H9 (cell line): ENCODE measurements around the gene MPP2. TPM values are rescaled to one million over a fixed set of nuclear protein-coding genes. Genes with fewer than 3 reads are reported as not detected.

Source experiments
- DNase-seq: peaks from one replicate; pipeline ENCODE4 v3.0.0-alpha.2; 2017
- H2AFZ ChIP-seq: one replicate; pipeline ENCODE4 v1.6.1; 2013; ENCODE audit warnings: mild to moderate bottlenecking, low read length, control low read depth, moderate library complexity
- H2AK5ac ChIP-seq: 2 replicates; pipeline ENCODE4 v1.6.1; 2013; ENCODE audit warnings: low read length, control low read depth, mixed read lengths; ENCODE audit not compliant: insufficient read length
- H2BK120ac ChIP-seq: one replicate; pipeline ENCODE4 v1.6.1; 2013; ENCODE audit warnings: low read depth, mild to moderate bottlenecking, low read length, control low read depth, inconsistent platforms; ENCODE audit not compliant: poor library complexity, severe bottlenecking
- H2BK12ac ChIP-seq: 2 replicates; pipeline ENCODE4 v1.6.1; 2013; ENCODE audit warnings: low read length, control low read depth, mixed read lengths, low read depth; ENCODE audit not compliant: insufficient read length
- H2BK15ac ChIP-seq: 2 replicates; pipeline ENCODE4 v1.6.1; 2013; ENCODE audit warnings: low read depth, low read length, control low read depth
- H2BK20ac ChIP-seq: one replicate; pipeline ENCODE4 v1.6.1; 2013; ENCODE audit warnings: low read depth, mild to moderate bottlenecking, low read length, control low read depth, inconsistent platforms; ENCODE audit not compliant: poor library complexity, severe bottlenecking
- H2BK5ac ChIP-seq: 2 replicates; pipeline ENCODE4 v1.6.1; 2013; ENCODE audit warnings: low read length, control low read depth, mixed read lengths; ENCODE audit not compliant: insufficient read length
- H3K14ac ChIP-seq: 2 replicates; pipeline ENCODE4 v1.6.1; 2013; ENCODE audit warnings: low read length, control low read depth; ENCODE audit not compliant: insufficient read depth
- H3K18ac ChIP-seq: 2 replicates; pipeline ENCODE4 v1.6.1; 2013; ENCODE audit warnings: low read depth, mild to moderate bottlenecking, mixed read lengths, low read length, control low read depth; ENCODE audit not compliant: insufficient read length
- H3K23ac ChIP-seq: 2 replicates; pipeline ENCODE4 v1.6.1; 2013; ENCODE audit warnings: low read length, control low read depth, mixed read lengths, low read depth; ENCODE audit not compliant: insufficient read length
- H3K23me2 ChIP-seq: 2 replicates; pipeline ENCODE4 v1.6.1; 2013; ENCODE audit warnings: low read depth, mild to moderate bottlenecking, mixed read lengths, low read length, control low read depth; ENCODE audit not compliant: insufficient read length, poor library complexity, severe bottlenecking
- H3K27ac ChIP-seq: 2 replicates; pipeline ENCODE4 v1.5.1; 2013; ENCODE audit warnings: low read length, control low read depth, mixed read lengths, low read depth; ENCODE audit not compliant: insufficient read length
- H3K27me3 ChIP-seq: 2 replicates; pipeline ENCODE4 v1.6.1; 2013; ENCODE audit warnings: low read length, control low read depth, inconsistent platforms; ENCODE audit not compliant: insufficient read depth
- H3K4ac ChIP-seq: 2 replicates; pipeline ENCODE4 v1.6.1; 2013; ENCODE audit warnings: low read depth, mild to moderate bottlenecking, control low read depth, inconsistent platforms, low read length, moderate library complexity
- H3K4me1 ChIP-seq: 2 replicates; pipeline ENCODE4 v1.6.1; 2013; ENCODE audit warnings: low read length, control low read depth, inconsistent platforms; ENCODE audit not compliant: insufficient read depth
- H3K4me2 ChIP-seq: 2 replicates; pipeline ENCODE4 v1.6.1; 2013; ENCODE audit warnings: low read length, control low read depth, mixed read lengths; ENCODE audit not compliant: insufficient read length, insufficient read depth
- H3K56ac ChIP-seq: 2 replicates; pipeline ENCODE4 v1.6.1; 2013; ENCODE audit warnings: low read depth, mild to moderate bottlenecking, mixed read lengths, low read length, control low read depth; ENCODE audit not compliant: insufficient read length
- H3K79me1 ChIP-seq: 2 replicates; pipeline ENCODE4 v1.6.1; 2013; ENCODE audit warnings: low read depth, mild to moderate bottlenecking, moderate library complexity, low read length, control low read depth, inconsistent platforms; ENCODE audit not compliant: insufficient read depth, poor library complexity, severe bottlenecking
- H3K79me2 ChIP-seq: 2 replicates; pipeline ENCODE4 v1.6.1; 2013; ENCODE audit warnings: low read length, control low read depth, inconsistent platforms; ENCODE audit not compliant: insufficient read depth
- H3K9ac ChIP-seq: 2 replicates; pipeline ENCODE4 v1.6.1; 2013; ENCODE audit warnings: low read length, control low read depth, mixed read lengths; ENCODE audit not compliant: insufficient read length; ENCODE audit errors: extremely low read depth
- H3K9me3 ChIP-seq: one replicate; pipeline ENCODE4 v1.6.1; 2013; ENCODE audit warnings: low read depth, low read length, inconsistent platforms; ENCODE audit not compliant: control insufficient read depth
- H3T11ph ChIP-seq: one replicate; pipeline ENCODE4 v1.6.1; 2013; ENCODE audit warnings: mild to moderate bottlenecking, low read length, control low read depth, inconsistent platforms
- H4K20me1 ChIP-seq: one replicate; pipeline ENCODE4 v1.6.1; 2013; ENCODE audit not compliant: control insufficient read depth, insufficient read length, insufficient read depth
- H4K5ac ChIP-seq: 2 replicates; pipeline ENCODE4 v1.6.1; 2013; ENCODE audit warnings: low read depth, mild to moderate bottlenecking, mixed read lengths, low read length, control low read depth; ENCODE audit not compliant: insufficient read length
- H4K8ac ChIP-seq: replicated peaks from 2 replicates; pipeline ENCODE4 v1.6.1; 2013; ENCODE audit warnings: low read length, control low read depth, mixed read lengths, low read depth; ENCODE audit not compliant: insufficient read length
- H4K91ac ChIP-seq: 2 replicates; pipeline ENCODE4 v1.6.1; 2013; ENCODE audit warnings: low read depth, mild to moderate bottlenecking, moderate library complexity, mixed read lengths, low read length, control low read depth; ENCODE audit not compliant: insufficient read length
- H3K27ac Mint-ChIP-seq, 3 experiments: 2 replicates in 2 of 3; 3 replicates in 1 of 3; pipeline ENCODE4 v1.8.0; 2020 to 2021; ENCODE audit warnings: mixed read lengths in 3 of 3, mild to moderate bottlenecking in 1 of 3, moderate library complexity in 1 of 3
- H3K27me3 Mint-ChIP-seq: 2 replicates; pipeline ENCODE4 v1.8.0; 2021; ENCODE audit warnings: low read depth, mild to moderate bottlenecking, moderate library complexity, mixed read lengths
- H3K36me3 Mint-ChIP-seq, 3 experiments: 2 replicates in 2 of 3; 3 replicates in 1 of 3; pipeline ENCODE4 v1.8.0; 2020 to 2021; ENCODE audit warnings: low read depth in 3 of 3, mixed read lengths in 3 of 3; ENCODE audit not compliant: insufficient read depth in 1 of 3
- H3K4me1 Mint-ChIP-seq, 2 experiments: 2 replicates each; pipeline ENCODE4 v1.8.0; 2020; ENCODE audit warnings: mixed read lengths in 2 of 2
- H3K4me3 Mint-ChIP-seq, 2 experiments: 2 replicates in 1 of 2; 3 replicates in 1 of 2; pipeline ENCODE4 v1.8.0; 2020 to 2021; ENCODE audit warnings: mild to moderate bottlenecking in 2 of 2, mixed read lengths in 2 of 2, moderate library complexity in 1 of 2
- H3K9me3 Mint-ChIP-seq, 2 experiments: 2 replicates in 1 of 2; 3 replicates in 1 of 2; pipeline ENCODE4 v1.8.0; 2020; ENCODE audit warnings: mild to moderate bottlenecking in 2 of 2, mixed read lengths in 2 of 2, moderate library complexity in 1 of 2
- CTCF ChIP-seq: fragments of 200-600 bp; sonication (generic); conservative IDR thresholded peaks from 3 replicates; pipeline ENCODE4 v1.8.0; 2021; ENCODE audit warnings: antibody characterized with exemption, mild to moderate bottlenecking
- WGBS: extraction: QIAGEN DNeasy Blood & Tissue Kit; methylation state at CpG from one replicate; pipeline ENCODE4 v1.1.7; 2013; ENCODE audit warnings: missing lambda C conversion rate, low lambda C conversion rate, mixed read lengths; ENCODE audit not compliant: insufficient read length; ENCODE audit errors: extremely low coverage; 5-methylcytosine and 5-hydroxymethylcytosine counted together
- total RNA-seq: library from RNA; stranded (reverse); gene quantifications from 2 replicates; pipeline ENCODE4 v1.2.1, GENCODE V29; 2021

The MPP2 gene
- total RNA-seq, 1 experiment from 2014 or later = 16.3 TPM

GRCh38 chr17:43940630-43941029, 33.3 kb upstream of the MPP2 start:
- no peaks in the 10 kb centered on the region for H3K36me3 Mint-ChIP-seq
- Histone ChIP-seq H3K79me1 (no peaks in the 10 kb centered on the region), H2AK5ac (no peak overlapping the region), H4K91ac (no peak overlapping the region), H4K5ac (no peak overlapping the region), H3K9me3 (no peaks in the 10 kb centered on the region), H3K14ac (no peak overlapping the region), H3T11ph (no peak overlapping the region), H2BK15ac (no peak overlapping the region), H3K23ac (no peak overlapping the region), H2BK12ac (no peak overlapping the region), H3K18ac (no peak overlapping the region), H3K4me2 (no peak overlapping the region), H3K27me3 (peaks cover 4% of the 10 kb centered on the region), H3K4me1 (no peaks in the 10 kb centered on the region), H3K27ac (no peak overlapping the region), H3K79me2 (no peaks in the 10 kb centered on the region), H4K20me1 (no peaks in the 10 kb centered on the region), H2BK20ac (no peak overlapping the region), H4K8ac (no peak overlapping the region), H3K9ac (no peak overlapping the region), H3K56ac (no peak overlapping the region), H3K23me2 (no peaks in the 10 kb centered on the region), H2BK120ac (no peak overlapping the region), H2AFZ (no peak overlapping the region), H2BK5ac (no peak overlapping the region), H3K4ac (no peak overlapping the region)
- no peak overlapping the region for H3K27ac Mint-ChIP-seq
- peaks cover 44% of the 10 kb centered on the region for H3K27me3 Mint-ChIP-seq
- DNase-seq = peak; percentile 86
- H3K9me3 Mint-ChIP-seq = no peaks in the 10 kb centered on the region
- peak; percentile 69 for TF ChIP-seq CTCF
- peaks cover 9 to 20% of the 10 kb centered on the region in 2 experiments for H3K4me1 Mint-ChIP-seq
- WGBS = no CpG with 5 or more reads among the region's 7 CpGs
- no peak overlapping the region for H3K4me3 Mint-ChIP-seq
